GM19035 (cell line): Measurements from ENCODE around the gene UBE2B.

ENCODE experiments used
- ATAC-seq: cut with Tn5 transposase; IDR thresholded peaks from one replicate; pipeline ENCODE4 v1.9.1; 2021; ENCODE audit not compliant: unreplicated experiment

UBE2B gene

DNA sequence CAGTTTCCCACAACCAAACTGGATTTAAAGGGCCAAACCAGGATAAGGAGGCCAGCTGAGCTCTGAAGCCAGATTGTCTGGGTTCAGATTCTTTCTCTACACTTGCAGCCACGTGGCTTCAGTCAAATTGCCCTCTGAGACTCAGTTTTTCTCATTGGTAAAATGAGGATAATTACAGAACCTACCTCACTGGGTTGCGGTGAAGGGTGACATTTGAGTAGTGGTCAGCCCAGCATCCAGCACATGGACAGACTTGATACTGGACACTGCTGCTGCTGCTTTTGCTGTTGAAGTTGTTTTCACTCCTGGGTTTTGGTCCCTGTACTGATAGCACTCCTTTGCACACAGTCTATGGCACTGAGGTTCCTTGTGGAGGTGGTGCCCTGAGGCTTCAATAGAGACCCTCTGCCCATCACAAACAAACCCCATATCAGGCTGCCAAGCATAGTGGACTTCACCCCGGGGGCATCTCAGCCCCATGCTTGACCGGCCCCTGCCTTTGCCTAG lies 66.0 kb downstream of the UBE2B start:
- ATAC-seq, result no peak

DNA sequence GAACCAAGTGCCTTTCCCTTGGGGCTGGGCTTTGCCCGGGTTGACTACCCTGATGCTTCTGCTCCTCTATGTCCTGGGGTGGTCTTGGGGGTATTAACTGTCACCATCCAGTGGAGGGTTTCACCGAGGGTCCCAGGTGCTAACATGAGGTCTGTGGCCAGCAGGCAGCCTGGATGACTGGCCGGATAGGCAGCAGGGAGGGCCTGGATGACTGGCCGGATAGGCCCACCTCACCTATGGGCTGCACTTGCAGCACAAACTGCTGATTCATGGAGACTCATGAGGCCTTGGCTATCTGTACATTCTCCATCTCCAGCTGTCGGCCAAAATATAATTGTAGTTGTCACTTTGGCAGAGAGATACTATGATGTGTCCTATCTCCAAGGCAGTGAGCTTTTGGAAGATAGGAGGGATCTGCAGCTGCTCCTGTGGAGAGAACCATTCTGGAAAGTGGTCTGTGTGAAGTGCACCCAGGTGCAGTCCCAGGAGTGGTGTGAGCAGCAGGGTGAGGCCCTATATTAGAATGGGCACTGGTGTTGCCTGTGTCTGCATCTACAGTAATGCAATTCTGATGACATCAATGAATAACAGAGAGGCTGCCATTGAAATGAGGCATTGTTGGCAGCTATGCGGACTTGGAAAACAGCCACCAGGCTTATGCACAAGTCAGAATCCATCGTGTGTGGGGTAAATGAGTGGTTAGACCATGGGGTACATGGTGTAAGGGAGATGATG lies 66.6 kb downstream of the UBE2B start:
- no peak for ATAC-seq

DNA sequence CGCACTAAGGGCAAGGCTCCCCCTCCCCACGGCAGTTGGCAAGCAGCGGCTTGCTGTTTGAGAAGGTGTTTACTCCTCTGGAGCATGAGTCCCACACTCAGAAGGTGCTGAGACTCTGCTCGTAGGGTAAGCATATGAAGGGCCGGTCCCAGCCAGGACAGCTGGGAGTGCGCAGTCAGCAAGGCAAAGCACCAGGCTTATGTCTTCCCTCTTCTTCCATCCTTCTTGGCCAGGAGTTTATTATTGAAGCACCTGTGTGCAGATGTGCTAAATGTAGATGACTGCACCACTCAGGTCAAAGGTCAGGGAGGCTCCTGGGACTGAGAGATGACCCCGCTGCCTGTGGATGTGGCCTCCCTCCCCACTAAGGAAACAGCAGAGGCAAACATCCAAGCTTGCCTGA lies 67.4 kb downstream of the UBE2B start:
- no peak for ATAC-seq

DNA sequence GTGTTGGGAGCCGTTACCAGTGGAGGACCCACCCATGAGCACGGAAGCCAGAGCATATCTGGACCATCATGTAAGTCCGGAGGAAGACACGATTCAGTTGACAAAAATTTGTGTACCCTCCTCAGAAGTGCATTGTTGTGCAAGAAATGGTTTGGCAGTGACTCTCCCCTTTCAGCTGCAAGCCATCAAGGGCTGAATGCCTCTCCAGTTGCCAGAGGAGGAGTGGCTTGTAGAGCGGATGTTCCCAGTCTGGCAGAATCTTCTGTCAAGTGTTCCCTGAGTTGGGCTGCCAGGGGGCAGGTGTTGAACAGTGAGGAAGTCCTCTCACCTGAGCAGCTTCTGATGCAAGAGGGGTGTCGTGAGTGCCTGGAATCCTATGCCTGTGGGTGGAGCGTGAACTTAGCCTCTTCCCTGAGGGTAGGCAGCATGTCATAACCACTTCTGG lies 67.9 kb downstream of the UBE2B start:
- no peak for ATAC-seq

DNA sequence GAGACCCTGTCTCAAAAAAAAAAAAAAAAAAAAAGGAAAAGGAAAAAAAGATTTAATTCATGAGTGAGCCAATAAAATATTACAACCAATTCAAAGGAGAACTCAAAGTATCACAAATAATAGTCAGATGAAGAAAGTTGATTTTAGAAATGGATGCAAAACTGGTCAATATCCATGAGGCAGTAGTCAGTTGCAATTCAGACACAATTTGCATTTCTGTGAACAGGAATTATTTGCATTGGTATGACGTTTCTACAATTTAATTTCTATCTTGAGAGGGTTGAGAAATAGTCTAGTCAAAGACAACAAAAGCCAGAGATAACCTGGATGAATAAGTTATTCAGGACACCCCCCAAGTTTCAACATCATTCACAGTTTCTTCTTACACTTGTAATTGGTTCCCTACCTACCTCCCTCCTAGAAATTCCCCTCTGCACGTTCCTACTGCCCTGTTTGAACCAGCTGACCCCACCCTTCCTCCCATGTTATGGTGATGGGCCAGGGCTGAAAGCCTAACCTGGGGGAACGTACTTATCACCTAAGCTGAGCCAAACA lies 68.9 kb downstream of the UBE2B start:
- ATAC-seq, result no peak
